ENCODE data around the gene PAPLN. TPM values are rescaled to one million over a fixed set of nuclear protein-coding genes. Genes with fewer than 3 reads are reported as not detected.

The PAPLN gene
- total and polyA plus RNA-seq, 3 experiments from 2014 or later, result 0.18 to 0.31 (median 0.23) TPM

DNA sequence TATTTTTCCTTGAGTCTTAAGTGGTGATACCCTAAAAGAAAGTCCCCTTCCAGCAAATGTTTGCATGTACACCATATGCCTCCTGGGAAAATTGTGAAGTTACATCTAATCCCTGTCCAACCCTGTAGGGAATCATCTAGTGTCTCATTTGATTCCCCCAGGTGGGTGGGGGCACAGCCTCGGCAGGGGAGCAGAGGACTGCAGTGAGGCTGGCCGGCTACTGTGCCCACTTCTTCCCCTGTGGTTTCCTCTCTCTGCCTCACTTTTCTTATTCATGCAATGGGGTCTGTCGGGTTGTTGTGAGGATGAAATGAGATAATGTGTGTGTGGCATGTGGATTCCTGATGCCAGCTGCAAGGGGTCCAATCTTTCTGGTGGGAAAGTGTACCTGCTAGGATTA lies 6.0 kb downstream of the PAPLN start:
- H3K4me3 Mint-ChIP-seq, result peak overlapping the region in 2 of 7 donors; percentile 24 to 50
- Histone ChIP-seq H3K36me3 (ENCODE audit: insufficient read depth, low read length) (no peaks in the 10 kb centered on the region), H3K4me1 (ENCODE audit: insufficient read depth, low read length) (no peaks in the 10 kb centered on the region), H3K27me3 (ENCODE audit: insufficient read depth, low read length, poor library complexity, severe bottlenecking) (peaks cover 33% of the 10 kb centered on the region), H3K9me3 (ENCODE audit: low read length) (no peaks in the 10 kb centered on the region), H3K27ac (ENCODE audit: low read depth, low read length) (no peak overlapping the region), H3K4me3 (ENCODE audit: low read length) (no peak overlapping the region)
- peaks cover 57% of the 10 kb centered on the region in 2 donors for H3K27me3 Mint-ChIP-seq
- no peaks in the 10 kb centered on the region for H3K36me3 Mint-ChIP-seq
- CTCF ChIA-PET, result no interaction called here
- peaks cover 21 to 36% (median 35%) of the 10 kb centered on the region in 3 donors for H3K4me1 Mint-ChIP-seq
- DNase-seq, result no peak
- H3K9me3 Mint-ChIP-seq, result peaks cover 0 to 4% (median 0%) of the 10 kb centered on the region in 5 donors
- POLR2A ChIA-PET, result interaction anchor here (0.5 kb wide), 1 partner anchor 1738 kb away, joined by 5 read pairs; no protein-coding TSS in a partner anchor
- H3K27ac Mint-ChIP-seq, result peak overlapping the region in 1 of 8 donors; percentile 85

DNA sequence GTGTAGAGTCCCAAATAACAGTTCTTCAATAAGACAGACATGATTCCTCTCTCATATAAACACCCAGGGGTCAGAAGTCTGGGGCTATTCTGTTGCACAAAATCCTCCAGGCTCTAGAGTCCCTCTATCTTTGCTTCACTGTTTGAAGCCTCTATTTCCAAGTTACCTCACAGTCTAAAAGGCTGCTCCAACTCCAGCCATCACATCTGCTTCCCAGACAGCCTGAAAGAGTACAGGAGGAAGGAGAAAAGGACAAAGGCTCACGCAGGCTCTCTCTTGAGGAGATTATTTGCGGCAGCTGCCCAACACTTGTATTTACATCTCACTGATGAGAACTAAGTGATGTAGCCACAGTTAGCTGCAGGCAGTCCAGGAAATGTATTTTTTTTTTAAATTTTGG lies 6.4 kb downstream of the PAPLN start:
- POLR2A ChIA-PET, result interaction anchor here (0.5 kb wide), 1 partner anchor 1738 kb away, joined by 5 read pairs; no protein-coding TSS in a partner anchor
- Histone ChIP-seq H3K9me3 (ENCODE audit: low read length) (no peaks in the 10 kb centered on the region), H3K27me3 (ENCODE audit: insufficient read depth, low read length, poor library complexity, severe bottlenecking) (peaks cover 29% of the 10 kb centered on the region), H3K27ac (ENCODE audit: low read depth, low read length) (no peak overlapping the region), H3K36me3 (ENCODE audit: insufficient read depth, low read length) (no peaks in the 10 kb centered on the region), H3K4me3 (ENCODE audit: low read length) (no peak overlapping the region), H3K4me1 (ENCODE audit: insufficient read depth, low read length) (no peaks in the 10 kb centered on the region)
- DNase-seq, result no peak
- Mint-ChIP-seq H3K4me1 (peaks cover 21 to 32% (median 31%) of the 10 kb centered on the region in 3 donors), H3K36me3 (no peaks in the 10 kb centered on the region), H3K27me3 (peaks cover 53% of the 10 kb centered on the region in 2 donors), H3K4me3 (peak overlapping the region in 2 of 7 donors; percentile 24 to 50), H3K9me3 (peaks cover 0 to 4% (median 0%) of the 10 kb centered on the region in 5 donors), H3K27ac (peak overlapping the region in 1 of 8 donors; percentile 85)
- CTCF ChIA-PET, result no interaction called here

DNA sequence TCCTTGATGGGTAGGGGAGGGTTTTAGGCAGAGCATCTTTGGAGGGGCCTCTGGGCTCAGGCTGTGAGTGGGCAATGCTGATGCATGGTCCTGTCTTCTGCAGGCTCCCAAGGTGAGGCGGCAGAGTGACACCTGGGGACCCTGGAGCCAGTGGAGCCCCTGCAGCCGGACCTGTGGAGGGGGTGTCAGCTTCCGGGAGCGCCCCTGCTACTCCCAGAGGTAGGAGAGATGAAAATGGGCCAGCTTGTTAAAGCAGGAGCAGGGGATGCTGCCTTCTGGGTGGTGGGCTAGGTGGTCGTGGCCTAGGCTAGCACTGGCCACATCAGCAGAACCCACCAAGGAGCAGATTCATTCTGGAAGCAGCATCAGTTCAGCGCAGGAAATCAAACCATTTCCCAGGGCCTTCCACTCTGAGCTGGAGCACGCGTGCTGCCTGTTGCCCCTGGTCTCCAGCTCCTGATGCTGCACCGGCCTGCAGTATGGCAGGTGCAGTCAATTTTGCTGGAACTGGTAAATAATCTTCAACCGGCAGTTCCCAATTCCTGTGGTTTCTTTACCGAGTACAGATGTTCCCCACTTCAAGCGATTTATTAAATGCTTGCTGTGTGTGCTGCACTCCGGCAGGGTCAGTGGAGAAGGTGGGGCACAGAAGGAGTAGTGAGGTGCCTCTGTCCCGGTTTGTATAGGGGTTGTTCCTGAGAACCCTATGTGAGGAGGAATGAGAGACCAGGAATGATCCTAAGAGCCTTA lies 7.4 kb downstream of the PAPLN start:
- CTCF ChIA-PET, result no interaction called here
- H3K27me3 Mint-ChIP-seq, result peaks cover 45 to 50% of the 10 kb centered on the region in 2 donors
- no peaks in the 10 kb centered on the region for H3K4me1 ChIP-seq (ENCODE audit: insufficient read depth, low read length)

DNA sequence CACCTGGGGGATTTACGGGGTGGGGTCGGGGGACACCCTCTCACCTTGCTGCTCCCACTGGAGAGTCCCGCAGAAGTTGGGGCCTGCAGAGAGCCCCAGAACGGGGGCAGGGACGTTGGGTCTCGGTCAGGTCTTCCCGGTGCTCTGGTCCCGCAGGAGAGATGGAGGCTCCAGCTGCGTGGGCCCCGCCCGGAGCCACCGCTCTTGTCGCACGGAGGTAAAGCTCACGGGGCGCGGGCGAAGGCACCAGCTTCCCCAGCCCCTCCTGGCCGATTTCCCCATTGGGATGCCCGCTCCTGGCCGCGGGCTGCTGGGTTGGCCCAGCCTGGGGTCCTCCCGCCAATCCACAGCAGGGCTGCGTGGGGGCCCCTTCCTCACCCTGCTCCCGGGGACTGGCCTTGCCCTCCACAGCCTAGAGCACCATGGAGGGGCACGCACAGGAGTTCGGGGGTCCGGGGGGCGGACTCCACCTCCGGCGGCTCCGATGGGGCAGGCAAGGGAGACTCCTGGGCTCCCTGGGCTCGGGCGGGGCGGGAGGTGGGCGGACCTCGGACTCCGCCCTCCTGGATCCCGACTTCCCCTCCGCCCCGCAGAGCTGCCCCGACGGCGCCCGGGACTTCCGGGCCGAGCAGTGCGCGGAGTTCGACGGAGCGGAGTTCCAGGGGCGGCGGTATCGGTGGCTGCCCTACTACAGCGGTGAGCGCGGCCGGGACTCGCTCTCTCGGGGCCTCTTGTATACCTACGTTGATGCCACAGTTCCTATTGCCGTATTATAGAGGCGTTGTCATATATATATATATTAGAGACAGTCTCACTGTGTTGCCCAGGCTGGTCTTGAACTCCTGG lies 8.4 kb downstream of the PAPLN start:
- Mint-ChIP-seq H3K36me3 (no peaks in the 10 kb centered on the region), H3K4me1 (peaks cover 21 to 36% (median 32%) of the 10 kb centered on the region in 3 donors), H3K4me3 (peak overlapping the region; percentile 71 to 87 (median 80)), H3K9me3 (peaks cover 0 to 4% (median 0%) of the 10 kb centered on the region in 5 donors), H3K27me3 (peaks cover 37 to 45% of the 10 kb centered on the region in 2 donors), H3K27ac (peak overlapping the region in 1 of 8 donors; percentile 76)
- DNase-seq, result peak; percentile 18 to 57 (median 32)
- Histone ChIP-seq H3K27ac (ENCODE audit: low read depth, low read length) (no peak overlapping the region), H3K36me3 (ENCODE audit: insufficient read depth, low read length) (no peaks in the 10 kb centered on the region), H3K27me3 (ENCODE audit: insufficient read depth, low read length, poor library complexity, severe bottlenecking) (peaks cover 23% of the 10 kb centered on the region), H3K4me1 (ENCODE audit: insufficient read depth, low read length) (no peaks in the 10 kb centered on the region), H3K4me3 (ENCODE audit: low read length) (peak overlapping the region; percentile 41), H3K9me3 (ENCODE audit: low read length) (no peaks in the 10 kb centered on the region)
- ChIA-PET CTCF (no interaction called here), POLR2A (no interaction called here)

More for the DNA sequence above, 7.4 kb downstream of the PAPLN start:
- H3K4me1 Mint-ChIP-seq, result peaks cover 21 to 36% (median 32%) of the 10 kb centered on the region in 3 donors
- no peak overlapping the region for H3K4me3 ChIP-seq (ENCODE audit: low read length)
- H3K27ac ChIP-seq (ENCODE audit: low read depth, low read length), result no peak overlapping the region
- H3K9me3 ChIP-seq (ENCODE audit: low read length), result no peaks in the 10 kb centered on the region
- peak overlapping the region; percentile 31 to 73 (median 69) for H3K4me3 Mint-ChIP-seq
- no peak for DNase-seq
- peaks cover 0 to 4% (median 0%) of the 10 kb centered on the region in 5 donors for H3K9me3 Mint-ChIP-seq
- peaks cover 23% of the 10 kb centered on the region for H3K27me3 ChIP-seq (ENCODE audit: insufficient read depth, low read length, poor library complexity, severe bottlenecking)
- peak overlapping the region in 1 of 8 donors; percentile 60 for H3K27ac Mint-ChIP-seq
- POLR2A ChIA-PET, result no interaction called here
- no peaks in the 10 kb centered on the region for H3K36me3 Mint-ChIP-seq
- no peaks in the 10 kb centered on the region for H3K36me3 ChIP-seq (ENCODE audit: insufficient read depth, low read length)

DNA sequence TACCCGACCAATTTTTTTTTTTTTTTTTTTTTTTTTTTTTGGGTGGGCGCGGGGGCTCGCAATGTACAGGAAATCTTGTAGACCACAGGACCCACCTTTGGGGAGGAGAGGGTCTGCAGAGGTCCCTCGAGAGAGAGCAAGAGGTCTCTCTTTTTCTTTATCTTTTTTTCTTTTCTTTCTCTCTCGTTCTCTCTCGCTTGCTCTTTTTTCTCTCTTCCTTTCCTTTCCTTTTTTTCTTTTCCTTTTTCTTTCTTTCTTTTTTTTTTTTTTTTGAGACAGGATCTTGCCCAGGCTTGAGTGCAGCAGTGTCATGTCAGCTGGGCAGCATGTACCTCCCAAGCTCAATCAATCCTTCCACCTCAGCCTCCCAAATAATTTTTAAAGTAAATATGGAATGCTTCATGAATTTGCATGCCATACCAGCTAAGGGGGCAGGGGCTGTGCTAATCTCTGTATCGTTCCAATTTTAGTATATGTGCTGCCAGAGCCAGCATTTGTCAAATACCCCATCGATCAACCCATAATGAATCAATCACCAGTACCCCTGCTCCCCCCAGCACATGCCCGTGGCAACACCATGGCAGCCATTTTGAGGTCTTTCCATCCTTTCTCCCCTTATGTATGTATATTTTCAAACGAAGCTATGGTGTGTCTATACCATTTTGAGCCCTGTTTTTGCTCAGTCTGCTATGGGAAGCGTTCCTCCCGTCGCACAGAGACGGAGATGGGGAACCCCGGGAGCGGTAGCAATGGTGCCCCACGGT lies 9.3 kb downstream of the PAPLN start:
- H3K4me1 Mint-ChIP-seq, result peaks cover 21 to 36% (median 32%) of the 10 kb centered on the region in 3 donors
- peak overlapping the region in 2 of 8 donors; percentile 26 to 76 for H3K27ac Mint-ChIP-seq
- peaks cover 28 to 36% of the 10 kb centered on the region in 2 donors for H3K27me3 Mint-ChIP-seq
- Histone ChIP-seq H3K4me1 (ENCODE audit: insufficient read depth, low read length) (no peaks in the 10 kb centered on the region), H3K9me3 (ENCODE audit: low read length) (no peaks in the 10 kb centered on the region), H3K27me3 (ENCODE audit: insufficient read depth, low read length, poor library complexity, severe bottlenecking) (peaks cover 16% of the 10 kb centered on the region), H3K36me3 (ENCODE audit: insufficient read depth, low read length) (no peaks in the 10 kb centered on the region), H3K27ac (ENCODE audit: low read depth, low read length) (no peak overlapping the region), H3K4me3 (ENCODE audit: low read length) (peak overlapping the region; percentile 41)
- H3K4me3 Mint-ChIP-seq, result peak overlapping the region; percentile 71 to 87 (median 80)
- no peak for DNase-seq
- peaks cover 0 to 4% (median 0%) of the 10 kb centered on the region in 5 donors for H3K9me3 Mint-ChIP-seq
- POLR2A ChIA-PET, result no interaction called here
- CTCF ChIA-PET, result no interaction called here
- no peaks in the 10 kb centered on the region for H3K36me3 Mint-ChIP-seq

DNA sequence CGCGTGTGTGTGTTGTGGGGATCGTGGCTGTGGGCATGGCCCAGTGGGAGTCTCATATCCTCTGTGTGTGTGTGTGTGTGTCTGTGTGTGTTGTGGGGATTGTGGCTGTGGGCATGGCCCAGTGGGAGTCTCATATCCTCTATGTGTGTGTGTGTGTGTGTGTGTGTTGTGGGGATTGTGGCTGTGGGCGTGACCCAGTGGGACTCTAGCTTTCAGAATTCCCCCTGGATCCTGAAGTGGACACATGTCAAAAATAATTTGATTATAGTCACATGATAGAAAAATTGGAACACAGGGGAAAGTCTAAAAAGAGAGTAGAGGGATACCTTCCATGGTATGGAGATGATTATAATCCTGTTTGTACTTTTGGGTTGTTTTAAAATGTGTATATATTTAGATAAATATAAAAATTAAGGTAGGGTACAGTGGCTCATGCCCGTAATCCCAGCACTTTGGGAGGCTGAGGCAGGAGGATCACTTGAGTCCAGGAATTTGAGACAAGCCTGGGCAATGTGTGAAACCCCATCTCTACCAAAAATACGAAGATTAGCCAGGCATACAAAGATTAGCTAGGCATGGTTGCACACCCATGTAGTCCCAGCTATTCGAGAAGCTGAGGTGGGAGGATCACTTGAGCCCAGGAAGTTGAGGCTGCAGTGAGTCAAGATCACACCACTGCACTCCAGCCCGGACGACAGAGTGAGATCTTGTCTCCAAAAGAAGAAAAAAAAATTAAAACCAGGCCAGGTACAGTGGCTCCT lies 11.0 kb downstream of the PAPLN start:
- Mint-ChIP-seq H3K36me3 (no peaks in the 10 kb centered on the region), H3K9me3 (peaks cover 0 to 3% (median 0%) of the 10 kb centered on the region in 5 donors), H3K4me3 (peak overlapping the region in 2 of 7 donors; percentile 10 to 23), H3K27me3 (peaks cover 16 to 26% of the 10 kb centered on the region in 2 donors), H3K4me1 (peaks cover 19 to 30% (median 26%) of the 10 kb centered on the region in 3 donors), H3K27ac (peak overlapping the region in 1 of 8 donors; percentile 8)
- DNase-seq, result no peak
- no peak overlapping the region for H3K4me3 ChIP-seq (ENCODE audit: low read length)
- H3K27me3 ChIP-seq (ENCODE audit: insufficient read depth, low read length, poor library complexity, severe bottlenecking), result peaks cover 16% of the 10 kb centered on the region
- no peaks in the 10 kb centered on the region for H3K4me1 ChIP-seq (ENCODE audit: insufficient read depth, low read length)
- ChIA-PET POLR2A (interaction anchor here (0.7 kb wide), 1 partner anchor 13 kb away, joined by 4 read pairs; no protein-coding TSS in a partner anchor), CTCF (no interaction called here)
- H3K36me3 ChIP-seq (ENCODE audit: insufficient read depth, low read length), result no peaks in the 10 kb centered on the region
- no peaks in the 10 kb centered on the region for H3K9me3 ChIP-seq (ENCODE audit: low read length)
- no peak overlapping the region for H3K27ac ChIP-seq (ENCODE audit: low read depth, low read length)

DNA sequence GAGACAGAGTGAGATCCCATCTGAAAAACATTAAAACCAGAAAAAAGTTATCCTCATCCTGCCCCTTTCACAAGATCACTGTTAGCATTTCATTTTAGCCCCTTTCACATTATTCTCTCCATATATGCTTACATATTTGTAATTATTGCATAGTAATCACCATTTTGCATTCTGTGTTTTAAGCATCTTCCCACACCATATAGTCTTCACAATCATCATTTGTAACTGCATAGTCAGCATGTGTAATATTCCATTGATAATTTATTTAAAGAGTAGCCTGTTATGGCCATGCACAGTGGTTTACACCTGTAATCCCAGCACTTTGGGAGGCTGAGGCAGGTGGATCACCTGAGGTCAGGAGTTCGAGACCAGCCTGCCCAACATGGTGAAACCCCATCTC lies 11.8 kb downstream of the PAPLN start:
- H3K36me3 Mint-ChIP-seq, result no peaks in the 10 kb centered on the region
- peak overlapping the region in 1 of 8 donors; percentile 38 for H3K27ac Mint-ChIP-seq
- peaks cover 10 to 19% of the 10 kb centered on the region in 2 donors for H3K27me3 Mint-ChIP-seq
- H3K4me1 Mint-ChIP-seq, result peaks cover 18 to 25% (median 22%) of the 10 kb centered on the region in 3 donors
- DNase-seq, result no peak
- POLR2A ChIA-PET, result interaction anchor here (0.7 kb wide), 1 partner anchor 14 kb away, joined by 4 read pairs; no protein-coding TSS in a partner anchor
- peak overlapping the region in 2 of 7 donors; percentile 1 to 50 for H3K4me3 Mint-ChIP-seq
- H3K4me1 ChIP-seq (ENCODE audit: insufficient read depth, low read length), result no peaks in the 10 kb centered on the region
- no peak overlapping the region for H3K4me3 ChIP-seq (ENCODE audit: low read length)
- no peak overlapping the region for H3K27ac ChIP-seq (ENCODE audit: low read depth, low read length)
- peaks cover 10% of the 10 kb centered on the region for H3K27me3 ChIP-seq (ENCODE audit: insufficient read depth, low read length, poor library complexity, severe bottlenecking)
- no peaks in the 10 kb centered on the region for H3K36me3 ChIP-seq (ENCODE audit: insufficient read depth, low read length)
- peaks cover 0 to 2% (median 0%) of the 10 kb centered on the region in 5 donors for H3K9me3 Mint-ChIP-seq
- no peaks in the 10 kb centered on the region for H3K9me3 ChIP-seq (ENCODE audit: low read length)
- CTCF ChIA-PET, result no interaction called here

Measured in CD8-positive, alpha-beta memory T cell (primary cell).